Mammary epithelial cell (primary cell): ENCODE results near the gene CIAO3.

Experiments used
- CTCF ChIP-seq, 2 donors: IDR thresholded peaks in 1 of 2; conservative IDR thresholded peaks in 1 of 2; 2 replicates each; pipeline ENCODE4 v1.5.1; 2011 to 2012; ENCODE audit warnings: inconsistent platforms in 2 of 2, low read length in 2 of 2, mild to moderate bottlenecking in 2 of 2, control low read depth in 1 of 2, low read depth in 1 of 2; ENCODE audit not compliant: insufficient read depth in 1 of 2; ENCODE audit errors: extremely low read depth in 1 of 2
- EZH2 ChIP-seq: IDR thresholded peaks from 2 replicates; pipeline ENCODE4 v1.6.1; 2012; ENCODE audit warnings: low read length, inconsistent platforms, borderline replicate concordance

GRCh38 chr16:715477-716199 is 25.2 kb downstream of the CIAO3 start:
- TF ChIP-seq CTCF (conservative IDR thresholded peaks at IDR 0.05 in 1 of 2, IDR thresholded peaks at IDR 0.05 in 1 of 2; ENCODE audit: extremely low read depth in 1 of 2, insufficient read depth in 1 of 2, low read depth in 1 of 2, low read length in 2 of 2) (peak in 1 of 2 donors; percentile 14), EZH2 (no peak)
